ENCODE data around the gene GRPEL1. TPM values are rescaled to one million over a fixed set of nuclear protein-coding genes. Genes with fewer than 3 reads are reported as not detected.
"Not testable (repeated sequence)": the region's sequence is repeated elsewhere in the genome, so short reads cannot be mapped to it uniquely, and the experiment has no call there.

Gene GRPEL1
- polyA plus RNA-seq, 1 of the 3 experiments (the other 2 are of a cell fraction): 29.8 TPM

DNA sequence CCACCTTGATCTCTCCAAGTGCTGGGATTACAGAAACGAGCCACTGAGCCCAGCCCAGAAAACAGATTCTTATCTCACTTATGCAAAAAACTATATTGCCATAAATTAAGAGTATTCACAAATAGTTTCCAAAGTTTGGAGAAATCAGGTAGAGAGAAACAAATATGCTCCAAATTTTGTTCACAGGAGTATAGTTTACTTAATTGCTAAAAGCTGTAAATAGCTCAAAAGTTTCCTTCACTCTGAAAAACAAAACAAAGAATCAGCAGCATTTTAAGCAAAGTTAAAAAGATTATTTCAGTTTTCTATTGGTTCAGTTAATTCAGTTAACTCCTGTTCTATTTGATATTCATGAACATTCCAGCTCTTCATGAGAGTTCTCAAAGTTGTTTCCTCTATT lies 18.5 kb upstream of the GRPEL1 start:
- H3K4me3 ChIP-seq (ENCODE audit: low read depth in 2 of 2, low read length in 1 of 2): no peak overlapping the region
- no peaks in the 10 kb centered on the region for H3K9me2 ChIP-seq
- H3F3A ChIP-seq (replicated peaks; ENCODE audit: insufficient read depth): no peaks in the 10 kb centered on the region
- H2AFZ ChIP-seq (ENCODE audit: low read depth): no peak overlapping the region
- H4K20me1 ChIP-seq (ENCODE audit: insufficient read depth): no peaks in the 10 kb centered on the region
- ChIA-PET POLR2A (no interaction called here), CTCF (interaction anchor here (3.0 to 8.1 kb wide), 2 partner anchors 16 to 112 kb away, joined by 8 to 80 read pairs; partner anchors contain the start of gene GRPEL1)
- no peak overlapping the region for H3K4me2 ChIP-seq
- H3K27me3 ChIP-seq (ENCODE audit: insufficient read depth): no peaks in the 10 kb centered on the region; the same call in 1 of the 2 replicates
- WGBS (ENCODE audit: low lambda C conversion rate): 5% methylated on average over 1 of the region's 1 CpG
- H3K9me3 ChIP-seq: no peaks in the 10 kb centered on the region
- no peak overlapping the region for H3K27ac ChIP-seq (ENCODE audit: low read depth in 2 of 2, low read length in 1 of 2)
- H3K4me1 ChIP-seq (ENCODE audit: control insufficient read depth in 1 of 2, insufficient read depth in 2 of 2, low read depth in 1 of 2, low read length in 1 of 2): peaks cover 0 to 2% of the 10 kb centered on the region in 2 experiments; a peak in 1 of 4 replicates
- no peaks in the 10 kb centered on the region for H3K79me2 ChIP-seq (ENCODE audit: insufficient read depth)
- TF ChIP-seq, protein P1, sequence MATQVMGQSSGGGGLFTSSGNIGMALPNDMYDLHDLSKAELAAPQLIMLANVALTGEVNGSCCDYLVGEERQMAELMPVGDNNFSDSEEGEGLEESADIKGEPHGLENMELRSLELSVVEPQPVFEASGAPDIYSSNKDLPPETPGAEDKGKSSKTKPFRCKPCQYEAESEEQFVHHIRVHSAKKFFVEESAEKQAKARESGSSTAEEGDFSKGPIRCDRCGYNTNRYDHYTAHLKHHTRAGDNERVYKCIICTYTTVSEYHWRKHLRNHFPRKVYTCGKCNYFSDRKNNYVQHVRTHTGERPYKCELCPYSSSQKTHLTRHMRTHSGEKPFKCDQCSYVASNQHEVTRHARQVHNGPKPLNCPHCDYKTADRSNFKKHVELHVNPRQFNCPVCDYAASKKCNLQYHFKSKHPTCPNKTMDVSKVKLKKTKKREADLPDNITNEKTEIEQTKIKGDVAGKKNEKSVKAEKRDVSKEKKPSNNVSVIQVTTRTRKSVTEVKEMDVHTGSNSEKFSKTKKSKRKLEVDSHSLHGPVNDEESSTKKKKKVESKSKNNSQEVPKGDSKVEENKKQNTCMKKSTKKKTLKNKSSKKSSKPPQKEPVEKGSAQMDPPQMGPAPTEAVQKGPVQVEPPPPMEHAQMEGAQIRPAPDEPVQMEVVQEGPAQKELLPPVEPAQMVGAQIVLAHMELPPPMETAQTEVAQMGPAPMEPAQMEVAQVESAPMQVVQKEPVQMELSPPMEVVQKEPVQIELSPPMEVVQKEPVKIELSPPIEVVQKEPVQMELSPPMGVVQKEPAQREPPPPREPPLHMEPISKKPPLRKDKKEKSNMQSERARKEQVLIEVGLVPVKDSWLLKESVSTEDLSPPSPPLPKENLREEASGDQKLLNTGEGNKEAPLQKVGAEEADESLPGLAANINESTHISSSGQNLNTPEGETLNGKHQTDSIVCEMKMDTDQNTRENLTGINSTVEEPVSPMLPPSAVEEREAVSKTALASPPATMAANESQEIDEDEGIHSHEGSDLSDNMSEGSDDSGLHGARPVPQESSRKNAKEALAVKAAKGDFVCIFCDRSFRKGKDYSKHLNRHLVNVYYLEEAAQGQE (IDR thresholded peaks at IDR 0.05; ENCODE audit: low read depth, low read length): no peak
- no peak for TF ChIP-seq SMC3 (IDR thresholded peaks at IDR 0.05; ENCODE audit: low read depth, low read length)
- no peak for TF ChIP-seq ELF1 (IDR thresholded peaks at IDR 0.05)
- no peak for TF ChIP-seq EZH2phosphoT487 (IDR thresholded peaks at IDR 0.05; ENCODE audit: borderline replicate concordance, low read depth)
- TF ChIP-seq MXI1 (IDR thresholded peaks at IDR 0.05; ENCODE audit: low read depth, low read length): no peak
- no peak for TF ChIP-seq RXRA (IDR thresholded peaks at IDR 0.05; ENCODE audit: borderline replicate concordance, low read depth)
- DNase-seq: no peak
- H3K36me3 ChIP-seq (replicated peaks in 1 of 2; ENCODE audit: control insufficient read depth in 1 of 2, insufficient read depth in 2 of 2, low read length in 1 of 2): no peaks in the 10 kb centered on the region
- H3K9ac ChIP-seq: no peak overlapping the region

DNA sequence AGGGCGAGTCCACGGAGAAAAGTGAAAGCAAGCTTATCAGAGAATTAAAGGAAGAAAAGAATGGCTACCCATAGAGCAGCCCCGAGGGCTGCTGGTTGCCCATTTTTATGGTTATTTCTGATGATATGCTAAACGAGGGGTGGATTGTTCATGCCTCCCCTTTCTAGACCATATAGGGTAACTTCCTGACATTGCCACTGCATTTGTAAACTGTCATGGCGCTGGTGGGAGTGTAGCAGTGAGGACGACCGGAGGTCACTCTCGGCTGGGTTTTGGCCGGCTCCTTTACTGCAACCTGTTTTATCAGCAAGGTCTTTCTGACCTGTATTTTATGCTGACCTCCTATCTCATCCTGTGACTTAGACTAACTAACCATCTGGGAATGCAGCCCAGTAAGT lies 16.7 kb upstream of the GRPEL1 start:
- H3K4me1 ChIP-seq (ENCODE audit: control insufficient read depth in 1 of 2, insufficient read depth in 2 of 2, low read depth in 1 of 2, low read length in 1 of 2); H3K79me2 ChIP-seq (ENCODE audit: insufficient read depth); H3K27me3 ChIP-seq (ENCODE audit: insufficient read depth); DNase-seq; POLR2A ChIA-PET; H3K9me2 ChIP-seq; H4K20me1 ChIP-seq (ENCODE audit: insufficient read depth); H3K9ac ChIP-seq; H3K36me3 ChIP-seq (replicated peaks in 1 of 2; ENCODE audit: control insufficient read depth in 1 of 2, insufficient read depth in 2 of 2, low read length in 1 of 2); H3F3A ChIP-seq (replicated peaks; ENCODE audit: insufficient read depth); H3K9me3 ChIP-seq; H3K27ac ChIP-seq (ENCODE audit: low read depth in 2 of 2, low read length in 1 of 2): not testable (repeated sequence)
- CTCF ChIA-PET: interaction anchor here (1.0 to 8.1 kb wide), 5 partner anchors 12 to 364 kb away, joined by 3 to 80 read pairs (median 5); partner anchors contain the start of gene GRPEL1
- Histone ChIP-seq H3K4me2 (peak overlapping the region; percentile 20; the same call in 1 of the 2 replicates), H3K4me3 (ENCODE audit: low read depth in 2 of 2, low read length in 1 of 2) (peak overlapping the region in 1 of 2 experiments; percentile 16; a peak in 1 of 4 replicates), H2AFZ (ENCODE audit: low read depth) (peak overlapping the region; percentile 14; the same call in 1 of the 2 replicates)
- 46% methylated on average over 8 of the region's 9 CpGs for WGBS (ENCODE audit: low lambda C conversion rate)

Data from SK-N-SH (cell line).